NCI-H187 (cell line): ENCODE measurements around the gene CFHR3.
"Not testable (repeated sequence)": the region's sequence is repeated elsewhere in the genome, so short reads cannot be mapped to it uniquely, and the experiment has no call there.

Experiments
- DNase-seq, 2 experiments: peaks; one replicate each; lab custom pipeline; 2025; lab: John Stamatoyannopoulos, UW

CFHR3 gene

GRCh38 chr1:196774603-196775002, at the start of gene CFHR3:
TSS of gene CFHR3 (plus strand) at chr1:196774840. CDS start at chr1:196774887, 47 bp downstream.
- DNase-seq = no peak

GRCh38 chr1:196732526-196732925, 42.1 kb upstream of the CFHR3 start:
- no peak for DNase-seq

- DNase-seq = no peak
Observed at GRCh38 chr1:196733091-196733970, 41.3 kb upstream of the CFHR3 start.

GRCh38 chr1:196734006-196734405, 40.6 kb upstream of the CFHR3 start:
- DNase-seq = no peak

- no peak for DNase-seq
Observed at GRCh38 chr1:196734460-196734859, 40.2 kb upstream of the CFHR3 start.

GRCh38 chr1:196738730-196739129, 35.9 kb upstream of the CFHR3 start:
- DNase-seq = no peak

GRCh38 chr1:196743244-196743643, 31.4 kb upstream of the CFHR3 start:
- peak in 1 of 2 experiments; percentile 35 for DNase-seq

- DNase-seq = not testable (repeated sequence)
Observed at GRCh38 chr1:196765019-196765740, 9.5 kb upstream of the CFHR3 start.

GRCh38 chr1:196769823-196770222, 4.8 kb upstream of the CFHR3 start:
- not testable (repeated sequence) for DNase-seq

- DNase-seq = no peak
Observed at GRCh38 chr1:196773713-196774112, 927 bp upstream of the CFHR3 start.

GRCh38 chr1:196774175-196774574, 465 bp upstream of the CFHR3 start:
- no peak for DNase-seq

- DNase-seq = no peak
Observed at GRCh38 chr1:196777603-196778002, 3.0 kb downstream of the CFHR3 start.

- DNase-seq = no peak
Observed at GRCh38 chr1:196779093-196779492, 4.5 kb downstream of the CFHR3 start.

- DNase-seq = not testable (repeated sequence)
Observed at GRCh38 chr1:196791252-196791651, 16.6 kb downstream of the CFHR3 start.

GRCh38 chr1:196794103-196794502, 19.5 kb downstream of the CFHR3 start:
- peak; percentile 15 to 62 for DNase-seq

GRCh38 chr1:196797891-196798290, 23.3 kb downstream of the CFHR3 start:
- no peak for DNase-seq

GRCh38 chr1:196801920-196802319, 27.3 kb downstream of the CFHR3 start:
- not testable (repeated sequence) for DNase-seq

- no peak for DNase-seq
Observed at GRCh38 chr1:196808529-196809235, 34.0 kb downstream of the CFHR3 start.

GRCh38 chr1:196817442-196817841, 42.8 kb downstream of the CFHR3 start:
- not testable (repeated sequence) for DNase-seq

- not testable (repeated sequence) for DNase-seq
Observed at GRCh38 chr1:196819531-196819930, 44.9 kb downstream of the CFHR3 start, which contains the start of gene CFHR1. TSS of gene CFHR1 (plus strand) at chr1:196819731. CDS start at chr1:196819845, 114 bp downstream.

GRCh38 chr1:196827860-196828259, 53.2 kb downstream of the CFHR3 start:
- not testable (repeated sequence) for DNase-seq
